Activated CD4-positive, alpha-beta T cell treated with anti-CD3 and anti-CD28 coated beads, Interleukin-2, amount 10 ng/mL, durations not matched to agents 24 days and 14 days (primary cell): ENCODE results near the gene CCL1. TPM values are rescaled to one million over a fixed set of nuclear protein-coding genes. Genes with fewer than 3 reads are reported as not detected.

Source experiments
- DNase-seq: peaks from one replicate; pipeline ENCODE4 v3.0.0; 2022
- H3K27ac Mint-ChIP-seq: one replicate; pipeline ENCODE4 v1.8.0; 2022; ENCODE audit warnings: mild to moderate bottlenecking, mixed read lengths
- H3K27me3 Mint-ChIP-seq: one replicate; pipeline ENCODE4 v1.8.0; 2022; ENCODE audit warnings: mixed read lengths
- H3K36me3 Mint-ChIP-seq: one replicate; pipeline ENCODE4 v1.8.0; 2022; ENCODE audit warnings: low read depth, mild to moderate bottlenecking, mixed read lengths
- H3K4me1 Mint-ChIP-seq: one replicate; pipeline ENCODE4 v1.8.0; 2021; ENCODE audit warnings: mixed read lengths
- H3K4me3 Mint-ChIP-seq: one replicate; pipeline ENCODE4 v1.8.0; 2022; ENCODE audit warnings: mild to moderate bottlenecking, moderate library complexity, mixed read lengths
- H3K9me3 Mint-ChIP-seq: one replicate; pipeline ENCODE4 v1.8.0; 2021; ENCODE audit warnings: mixed read lengths
- intact Hi-C: fragments of 100-400 bp; cut with micrococcal nuclease; formaldehyde crosslinking; loops from one replicate; pipeline ENCODE4 v1.15.1; 2023
- total RNA-seq: library from RNA; stranded (reverse); gene quantifications from 2 replicates; pipeline ENCODE4 v1.2.3, GENCODE V29; 2022

The CCL1 gene, protein sequence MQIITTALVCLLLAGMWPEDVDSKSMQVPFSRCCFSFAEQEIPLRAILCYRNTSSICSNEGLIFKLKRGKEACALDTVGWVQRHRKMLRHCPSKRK
- total RNA-seq, result 105 and 111 TPM in 2 replicates

DNA sequence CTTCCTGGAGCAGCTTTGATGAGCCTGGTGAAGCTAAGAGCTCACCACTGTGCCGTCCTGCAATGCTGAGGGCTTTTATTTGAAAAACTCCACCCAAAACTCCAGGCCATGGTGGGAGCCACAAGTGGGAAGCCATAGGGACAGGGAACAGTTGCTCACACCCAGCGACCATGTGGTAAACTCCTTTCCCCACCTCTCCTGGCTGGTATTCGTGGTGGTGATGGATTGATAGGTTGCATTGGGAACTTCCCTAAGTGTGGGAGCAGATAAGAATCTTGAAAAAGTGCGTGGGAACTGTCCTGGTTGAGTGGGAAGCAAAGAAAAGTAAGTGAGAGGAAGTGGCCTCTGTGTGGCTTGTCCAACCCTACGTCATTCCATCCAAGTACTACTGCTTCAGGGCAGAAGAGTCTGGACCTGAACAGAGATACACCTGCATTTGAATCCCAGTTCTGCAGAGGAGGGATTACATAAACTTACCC is at the start of gene CCL1:
Gene CCL1, minus strand, starts transcription at position 51 of the 479 bp plus-strand sequence. CDS start 72 bp downstream, outside the sequence.
- Mint-ChIP-seq H3K36me3 (no peaks in the 10 kb centered on the region), H3K4me3 (peak within 1 kb of the TSS; percentile 56), H3K9me3 (no peaks in the 10 kb centered on the region), H3K27ac (peak within 1 kb of the TSS; percentile 75), H3K27me3 (peaks cover 23% of the 10 kb centered on the region), H3K4me1 (peaks cover 53% of the 10 kb centered on the region)
- peak; percentile 48 for DNase-seq
- intact Hi-C loops, result loop anchor here (5.0 kb wide), 1 partner anchor 56 kb away; no protein-coding TSS in a partner anchor

DNA sequence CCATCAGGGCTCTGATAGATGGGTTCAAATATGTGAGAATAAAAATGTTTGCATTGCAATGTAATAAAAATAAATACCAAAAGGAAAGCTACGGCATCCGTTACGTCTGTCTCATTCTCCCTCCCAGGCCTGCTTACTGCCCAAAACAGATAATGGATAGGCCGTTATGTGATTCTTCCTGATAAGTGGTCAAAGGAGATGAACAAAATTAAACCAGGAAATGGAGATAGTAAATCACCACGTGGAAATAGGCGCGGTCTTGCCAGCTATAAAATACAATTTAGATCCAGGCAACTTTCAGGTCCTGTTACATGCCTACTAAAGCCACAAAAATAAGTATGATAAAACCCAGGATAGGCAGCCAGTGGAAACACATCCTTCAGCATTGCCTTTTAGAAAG is 49.5 kb upstream of the CCL1 start:
- Mint-ChIP-seq H3K9me3 (no peaks in the 10 kb centered on the region), H3K4me1 (peaks cover 20% of the 10 kb centered on the region), H3K27ac (no peak overlapping the region), H3K36me3 (no peaks in the 10 kb centered on the region), H3K27me3 (peaks cover 43% of the 10 kb centered on the region), H3K4me3 (no peak overlapping the region)
- intact Hi-C loops, result no loop called here
- DNase-seq, result no peak

DNA sequence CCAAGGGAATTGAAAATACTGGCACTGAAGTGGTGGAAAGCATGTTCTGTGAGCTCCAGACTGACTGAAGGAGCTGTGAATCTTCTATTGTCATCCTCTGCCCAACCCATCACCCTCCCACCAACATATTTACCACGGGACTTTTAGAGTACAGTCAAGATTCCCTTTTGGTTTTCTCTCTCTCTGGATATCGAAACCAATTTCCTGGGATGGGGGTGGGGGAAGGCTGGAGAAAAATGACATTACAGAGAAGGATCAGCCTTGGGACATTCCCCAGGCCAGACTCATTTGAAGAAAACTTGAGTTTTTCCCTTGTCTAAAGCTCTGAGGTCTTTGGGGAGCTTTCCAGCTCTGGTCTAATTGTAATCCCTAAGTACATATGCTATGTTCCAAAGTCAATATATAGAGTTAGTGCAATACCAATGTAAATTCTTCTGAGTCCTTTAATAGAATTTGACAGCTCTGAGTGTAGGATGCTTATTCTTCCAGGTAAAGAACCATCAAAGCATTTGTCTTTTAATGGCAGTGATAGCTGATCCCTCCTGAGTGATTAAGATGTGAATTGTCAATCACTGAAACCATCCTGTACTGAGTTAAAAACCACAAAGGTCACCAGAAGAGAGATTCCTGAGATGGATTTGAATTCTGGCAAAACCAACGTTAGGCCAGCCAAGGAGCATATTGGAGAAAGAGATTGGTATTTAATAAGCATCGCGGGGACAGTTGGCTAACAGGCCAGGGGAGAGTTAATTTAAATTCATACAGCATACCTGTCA is 48.8 kb upstream of the CCL1 start:
- H3K4me3 Mint-ChIP-seq, result no peak overlapping the region
- H3K27ac Mint-ChIP-seq, result no peak overlapping the region
- H3K4me1 Mint-ChIP-seq, result peaks cover 20% of the 10 kb centered on the region
- DNase-seq, result no peak
- intact Hi-C loops, result no loop called here
- H3K27me3 Mint-ChIP-seq, result peaks cover 44% of the 10 kb centered on the region
- H3K36me3 Mint-ChIP-seq, result no peaks in the 10 kb centered on the region
- H3K9me3 Mint-ChIP-seq, result no peaks in the 10 kb centered on the region

DNA sequence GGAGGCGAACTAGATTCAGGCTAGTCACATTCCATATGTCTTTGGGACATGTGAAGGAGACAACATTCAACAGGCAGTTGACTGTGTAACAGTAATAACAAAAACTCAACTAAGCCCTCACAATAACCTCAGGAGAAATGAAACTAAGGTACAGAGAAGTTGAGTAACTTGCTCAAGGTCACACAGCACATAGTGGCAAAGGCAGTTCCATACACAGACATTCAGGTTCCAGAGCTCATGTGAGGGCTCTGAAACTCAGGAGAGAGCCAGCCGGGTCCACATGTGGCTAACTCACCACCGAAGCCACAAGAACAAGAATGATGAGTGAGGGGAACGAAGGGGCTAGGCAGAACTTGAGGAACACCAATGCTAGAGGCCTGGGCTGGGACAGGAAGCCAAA is 46.3 kb upstream of the CCL1 start:
- Mint-ChIP-seq H3K9me3 (no peaks in the 10 kb centered on the region), H3K27ac (no peak overlapping the region), H3K4me1 (peaks cover 20% of the 10 kb centered on the region), H3K36me3 (no peaks in the 10 kb centered on the region), H3K4me3 (no peak overlapping the region), H3K27me3 (peaks cover 39% of the 10 kb centered on the region)
- no peak for DNase-seq
- intact Hi-C loops, result no loop called here

DNA sequence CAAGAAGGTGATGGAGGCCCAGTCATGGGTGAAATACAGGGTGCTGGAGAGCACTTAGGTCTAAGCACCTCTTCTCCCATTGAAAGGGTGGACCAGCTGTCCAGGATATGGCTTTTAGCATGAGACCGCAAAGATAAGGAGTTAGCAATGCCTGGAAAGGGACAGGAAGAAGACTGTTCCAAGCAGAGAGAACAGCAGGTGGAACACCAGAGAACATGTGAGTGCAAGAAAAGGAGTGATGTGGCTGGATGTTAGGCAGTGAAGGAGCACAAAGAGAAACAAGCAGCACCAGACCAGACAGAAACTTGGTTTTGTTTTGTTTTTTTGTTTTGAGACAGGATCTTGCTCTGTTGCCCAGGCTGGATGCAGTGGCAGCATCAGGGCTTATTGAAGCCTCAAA is 45.4 kb upstream of the CCL1 start:
- Mint-ChIP-seq H3K27me3 (peaks cover 38% of the 10 kb centered on the region), H3K27ac (no peak overlapping the region), H3K4me1 (peaks cover 14% of the 10 kb centered on the region), H3K9me3 (no peaks in the 10 kb centered on the region), H3K36me3 (no peaks in the 10 kb centered on the region), H3K4me3 (no peak overlapping the region)
- DNase-seq, result no peak
- intact Hi-C loops, result no loop called here

DNA sequence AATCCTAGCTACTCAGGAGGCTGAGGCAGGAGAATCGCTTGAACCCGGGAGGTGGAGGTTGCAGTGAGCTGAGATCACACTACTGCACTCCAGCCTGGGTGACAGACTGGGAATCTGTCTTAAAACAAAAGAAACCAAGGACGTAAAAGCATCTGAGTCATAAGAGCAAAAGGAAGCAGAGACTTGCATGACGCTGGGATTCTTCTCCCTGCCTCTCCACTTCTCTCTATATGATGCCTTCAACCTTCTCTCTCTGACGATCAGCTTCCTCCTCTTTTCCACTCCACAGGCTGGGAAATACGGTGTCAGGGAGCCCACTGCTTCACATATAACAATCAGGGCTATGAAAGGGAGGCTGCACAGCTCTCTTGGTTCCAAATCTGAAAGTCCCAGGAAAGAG is 43.2 kb upstream of the CCL1 start:
- no peak overlapping the region for H3K4me3 Mint-ChIP-seq

DNA sequence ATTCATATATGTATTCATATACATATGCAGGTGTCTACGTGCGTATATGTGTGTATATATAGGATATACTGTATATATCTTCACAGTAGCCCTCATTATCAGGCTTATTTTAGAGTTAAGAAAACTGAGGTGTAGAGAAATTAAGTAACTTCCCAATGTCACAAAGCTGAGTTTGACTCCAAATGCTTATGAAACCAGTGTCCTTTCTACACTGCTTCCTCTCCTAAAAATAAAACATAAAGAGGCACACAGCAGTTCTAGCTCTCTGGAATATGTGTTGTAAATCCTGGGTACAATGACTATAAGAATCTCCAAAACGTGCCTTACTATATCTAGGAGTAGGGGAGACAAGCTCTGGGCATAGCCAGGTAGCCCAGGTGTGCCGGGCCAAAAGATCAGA is 40.0 kb upstream of the CCL1 start:
- no peak overlapping the region for H3K27ac Mint-ChIP-seq
- H3K36me3 Mint-ChIP-seq, result no peaks in the 10 kb centered on the region
- H3K4me3 Mint-ChIP-seq, result no peak overlapping the region
- H3K9me3 Mint-ChIP-seq, result no peaks in the 10 kb centered on the region
- H3K4me1 Mint-ChIP-seq, result peaks cover 21% of the 10 kb centered on the region
- H3K27me3 Mint-ChIP-seq, result peaks cover 13% of the 10 kb centered on the region
- intact Hi-C loops, result no loop called here
- DNase-seq, result no peak

More for the DNA sequence above, 43.2 kb upstream of the CCL1 start:
- DNase-seq, result no peak
- peaks cover 29% of the 10 kb centered on the region for H3K27me3 Mint-ChIP-seq
- H3K27ac Mint-ChIP-seq, result no peak overlapping the region
- no peaks in the 10 kb centered on the region for H3K36me3 Mint-ChIP-seq
- H3K4me1 Mint-ChIP-seq, result peaks cover 11% of the 10 kb centered on the region
- intact Hi-C loops, result no loop called here
- H3K9me3 Mint-ChIP-seq, result no peaks in the 10 kb centered on the region

DNA sequence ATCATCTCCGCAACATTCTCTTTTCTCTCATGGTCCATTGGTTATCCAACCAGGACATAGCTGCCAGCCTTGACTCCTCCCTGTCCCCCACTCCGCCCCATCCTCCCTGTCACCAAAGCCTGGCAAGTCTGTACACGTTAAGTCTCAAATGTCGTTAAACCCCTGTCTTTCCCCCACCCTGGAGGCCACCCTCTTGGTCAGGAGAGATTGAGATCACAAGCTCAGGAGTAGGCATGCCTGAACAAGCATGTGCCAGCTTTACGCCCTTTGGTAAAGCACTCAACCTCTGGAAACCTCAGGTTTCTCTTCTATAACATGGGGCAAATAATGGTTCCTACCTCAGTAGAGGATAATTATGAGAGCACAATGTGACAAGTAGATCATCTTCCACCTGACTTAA is 38.1 kb upstream of the CCL1 start:
- Mint-ChIP-seq H3K27me3 (peaks cover 19% of the 10 kb centered on the region), H3K27ac (no peak overlapping the region), H3K4me3 (no peak overlapping the region), H3K9me3 (no peaks in the 10 kb centered on the region), H3K36me3 (no peaks in the 10 kb centered on the region), H3K4me1 (peaks cover 29% of the 10 kb centered on the region)
- DNase-seq, result no peak
- intact Hi-C loops, result no loop called here

DNA sequence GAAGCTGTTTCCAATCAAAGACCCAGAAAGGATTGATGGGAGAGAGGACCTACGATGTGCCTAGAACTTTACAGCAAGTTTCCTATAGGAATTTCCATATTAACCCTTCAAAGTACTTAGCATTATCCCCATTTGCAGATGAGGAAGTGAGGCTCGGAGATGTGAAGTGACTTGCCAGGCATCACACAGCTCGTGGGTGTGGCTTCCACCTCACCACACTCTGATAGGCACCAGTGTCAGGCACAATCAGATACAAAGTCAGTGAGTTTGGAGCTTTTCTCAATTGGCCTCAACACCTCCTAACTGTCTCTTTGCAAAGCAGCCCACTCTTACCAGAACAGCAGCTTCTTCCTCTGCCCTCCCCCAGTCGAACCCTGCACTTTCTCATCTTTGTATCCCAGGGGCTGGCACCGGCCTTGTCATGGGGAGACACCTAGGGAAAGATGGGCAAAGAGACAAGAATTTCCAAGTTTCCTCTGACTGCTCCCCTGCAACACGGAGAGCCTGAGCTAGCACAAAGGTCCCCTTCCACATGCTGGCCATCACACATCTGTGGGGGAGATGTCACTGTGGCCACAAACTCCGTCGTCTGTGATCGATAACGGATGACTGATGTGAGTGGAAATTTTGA is 37.4 kb upstream of the CCL1 start:
- no peaks in the 10 kb centered on the region for H3K9me3 Mint-ChIP-seq
- DNase-seq, result no peak
- H3K27me3 Mint-ChIP-seq, result peaks cover 26% of the 10 kb centered on the region

DNA sequence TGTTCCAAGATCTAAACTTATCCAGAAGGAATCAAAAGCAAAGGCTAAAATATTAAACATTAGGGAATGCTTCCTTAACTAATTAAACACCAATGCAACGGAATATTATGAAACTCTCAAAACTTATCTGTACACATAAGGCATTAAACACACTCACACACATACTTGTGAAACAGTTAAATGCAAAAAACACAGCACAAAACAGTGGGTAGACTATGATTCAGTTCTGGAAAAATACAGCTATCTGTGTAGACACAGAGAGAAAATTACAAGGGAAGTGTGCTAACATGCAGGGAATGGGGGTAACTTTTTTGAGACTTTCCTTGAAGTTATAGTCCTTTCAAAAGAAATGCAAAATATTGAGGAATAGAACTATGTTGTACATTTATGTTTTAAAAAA is 36.7 kb upstream of the CCL1 start:
- intact Hi-C loops, result no loop called here
- Mint-ChIP-seq H3K27me3 (peaks cover 33% of the 10 kb centered on the region), H3K4me3 (no peak overlapping the region), H3K36me3 (no peaks in the 10 kb centered on the region), H3K27ac (no peak overlapping the region), H3K4me1 (peaks cover 29% of the 10 kb centered on the region), H3K9me3 (no peaks in the 10 kb centered on the region)
- DNase-seq, result no peak

More for the DNA sequence above, 37.4 kb upstream of the CCL1 start:
- intact Hi-C loops, result no loop called here
- Mint-ChIP-seq H3K4me3 (no peak overlapping the region), H3K27ac (no peak overlapping the region), H3K36me3 (no peaks in the 10 kb centered on the region), H3K4me1 (peaks cover 29% of the 10 kb centered on the region)

DNA sequence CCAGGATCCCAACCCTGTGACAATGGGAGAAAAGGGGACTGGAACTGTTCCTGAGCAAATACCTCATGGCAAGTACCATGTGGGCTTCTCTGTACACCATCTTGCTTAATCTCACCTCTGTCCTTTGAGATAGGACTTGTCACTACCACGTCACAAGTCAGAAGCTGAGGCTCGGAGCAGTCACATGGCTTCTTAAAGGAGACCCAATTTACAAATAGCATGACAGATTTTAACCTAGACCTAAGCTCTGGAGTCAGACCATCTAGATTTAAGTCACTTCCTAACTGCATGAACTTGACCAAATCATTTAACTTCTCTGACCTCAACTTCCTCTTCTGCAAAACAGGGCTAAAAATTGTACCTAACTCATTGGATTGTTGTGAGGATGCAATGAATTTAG is 36.0 kb upstream of the CCL1 start:
- Mint-ChIP-seq H3K4me1 (peaks cover 29% of the 10 kb centered on the region), H3K27ac (no peak overlapping the region), H3K4me3 (no peak overlapping the region), H3K36me3 (no peaks in the 10 kb centered on the region), H3K9me3 (no peaks in the 10 kb centered on the region), H3K27me3 (peaks cover 34% of the 10 kb centered on the region)
- no peak for DNase-seq
- intact Hi-C loops, result no loop called here

DNA sequence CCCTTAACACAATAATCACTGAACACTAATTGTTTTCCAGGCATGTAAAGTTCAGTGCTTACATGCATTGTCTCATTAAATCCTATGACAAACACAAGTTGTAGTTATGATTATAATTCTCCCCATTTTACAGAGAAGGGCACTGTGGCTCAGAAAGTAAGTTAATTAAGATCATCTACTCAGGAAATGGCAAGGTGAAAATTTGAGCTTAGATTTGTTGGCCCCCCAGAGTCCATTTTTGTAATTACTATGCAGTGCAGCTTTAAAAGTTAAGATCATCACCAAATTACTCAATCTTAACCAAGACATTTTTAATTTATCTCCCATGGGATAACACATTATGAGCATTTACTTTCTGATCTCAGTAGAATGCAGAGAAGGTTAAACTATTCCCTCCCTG is 34.2 kb upstream of the CCL1 start:
- Mint-ChIP-seq H3K27me3 (peaks cover 38% of the 10 kb centered on the region), H3K4me1 (peaks cover 29% of the 10 kb centered on the region), H3K9me3 (no peaks in the 10 kb centered on the region), H3K27ac (no peak overlapping the region), H3K36me3 (no peaks in the 10 kb centered on the region), H3K4me3 (no peak overlapping the region)
- intact Hi-C loops, result no loop called here
- DNase-seq, result no peak

DNA sequence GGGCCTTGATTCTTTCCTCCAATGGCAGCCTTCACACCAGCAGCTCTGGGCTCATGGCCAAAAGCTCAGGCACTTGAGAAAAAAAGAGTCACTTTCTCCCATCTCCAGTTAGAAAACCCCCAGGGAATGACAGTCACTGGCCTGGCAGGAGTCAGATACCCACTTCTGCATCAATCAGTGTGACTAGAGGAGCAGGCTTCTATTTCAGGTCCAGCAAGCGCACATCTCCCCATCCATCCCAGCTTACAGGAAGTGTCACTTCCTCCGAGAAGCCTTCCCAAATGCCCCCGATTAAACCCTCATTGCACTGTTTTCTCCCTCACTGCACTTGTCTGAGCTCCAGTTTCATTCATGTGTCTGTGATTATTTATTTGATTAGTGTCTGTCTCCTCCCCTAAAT is 30.4 kb upstream of the CCL1 start:
- no peaks in the 10 kb centered on the region for H3K9me3 Mint-ChIP-seq
- DNase-seq, result no peak
- no peak overlapping the region for H3K27ac Mint-ChIP-seq
- H3K36me3 Mint-ChIP-seq, result no peaks in the 10 kb centered on the region
- H3K4me3 Mint-ChIP-seq, result no peak overlapping the region
- peaks cover 42% of the 10 kb centered on the region for H3K27me3 Mint-ChIP-seq
- H3K4me1 Mint-ChIP-seq, result peaks cover 32% of the 10 kb centered on the region
- intact Hi-C loops, result no loop called here

DNA sequence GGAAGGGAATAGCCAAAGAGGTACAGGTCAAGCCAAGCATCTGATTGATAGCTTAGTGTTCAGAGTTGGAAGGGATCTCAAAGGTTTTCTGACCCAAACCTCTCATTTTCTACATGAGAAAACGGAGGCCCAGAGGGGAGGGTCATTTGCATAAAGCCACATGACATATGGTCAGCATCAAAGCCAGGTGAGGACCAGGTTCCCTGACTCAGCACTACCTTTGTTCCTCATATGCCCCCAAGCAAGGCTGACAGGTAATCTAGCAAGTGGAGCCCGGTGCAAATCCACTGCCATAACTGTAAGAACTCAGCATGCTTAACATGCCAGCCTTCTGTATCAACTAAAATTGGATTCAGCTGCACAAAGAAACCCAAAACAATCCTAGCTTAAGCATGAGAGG is 28.2 kb upstream of the CCL1 start:
- no peak overlapping the region for H3K4me3 Mint-ChIP-seq
- no peak for DNase-seq
- H3K9me3 Mint-ChIP-seq, result no peaks in the 10 kb centered on the region
- intact Hi-C loops, result no loop called here
- H3K4me1 Mint-ChIP-seq, result peaks cover 38% of the 10 kb centered on the region
- H3K27me3 Mint-ChIP-seq, result peaks cover 29% of the 10 kb centered on the region
- no peak overlapping the region for H3K27ac Mint-ChIP-seq
- no peaks in the 10 kb centered on the region for H3K36me3 Mint-ChIP-seq
